Measurements from ENCODE around the gene UNK.

- TF ChIP-seq SUZ12 (IDR thresholded peaks at IDR 0.05) (no peak), L3MBTL2 (conservative IDR thresholded peaks at IDR 0.05) (no peak), SP1 (IDR thresholded peaks at IDR 0.05) (no peak), LEF1 (IDR thresholded peaks at IDR 0.05; ENCODE audit: borderline replicate concordance) (no peak), NFRKB (IDR thresholded peaks at IDR 0.05) (no peak), BHLHE40 (IDR thresholded peaks at IDR 0.05; ENCODE audit: borderline replicate concordance) (no peak), ELF4 (IDR thresholded peaks at IDR 0.05) (no peak), FOXK2 (IDR thresholded peaks at IDR 0.05) (no peak)
These were observed 70.3 kb downstream of the UNK start for GRCh38 chr17:75854881-75855309.

Measured in HEK293T (cell line).